HepG2 (cell line): ENCODE results near the gene WSCD1. TPM values are rescaled to one million over a fixed set of nuclear protein-coding genes. Genes with fewer than 3 reads are reported as not detected.

Experiments used
- ATAC-seq: fragments of 200-7000 bp; cut with Tn5 transposase; 3 replicates; pipeline ENCODE4 v1.9.1; 2020; ENCODE audit warnings: mild to moderate bottlenecking, moderate library complexity
- BruUV-seq: library from RNA; stranded (reverse); fragments of 400-500 nt; replicated peaks from 2 replicates; lab custom pipeline; 2021; lab: Mats Ljungman, UMichigan
- CTCF ChIA-PET: fragments of 300-600 bp; formaldehyde crosslinking; extraction: SDS; loops from one replicate; lab custom pipeline; 2021; ENCODE audit warnings: low total read pairs, inconsistent platforms, low intra/inter-chr PET ratio; lab: Yijun Ruan, JAX
- POLR2A ChIA-PET: fragments of 350-600 bp; sonication (Branson Sonifier 250); formaldehyde crosslinking; loops from one replicate; lab custom pipeline; 2020; ENCODE audit warnings: antibody characterized with exemption, inconsistent platforms; lab: Yijun Ruan, JAX
- DNase-seq: peaks from one replicate; pipeline ENCODE4 v3.0.0-alpha.2; 2015; ENCODE audit warnings: low spot score
- FAIRE-seq: peaks from 3 replicates; lab custom pipeline; 2011; peaks lifted over from hg19 to GRCh38; lab: Jason Lieb, UNC
- H2AFZ ChIP-seq: one replicate; pipeline ENCODE4 v1.6.1; 2011; ENCODE audit warnings: low read length, inconsistent platforms
- H3K27ac ChIP-seq: fragments of 300-600 bp; 3 replicates; pipeline ENCODE4 v1.8.0; 2011; ENCODE audit warnings: mixed run types, mild to moderate bottlenecking, mixed read lengths, low read length, inconsistent platforms; ENCODE audit not compliant: insufficient read depth; ENCODE audit errors: extremely low read length
- H3K27me3 ChIP-seq, 2 experiments: fragments of 200-600 bp in 1 of 2; 2 replicates in 1 of 2; 3 replicates in 1 of 2; pipeline versions ENCODE4 v1.6.0 to v1.8.0; 2011; ENCODE audit warnings: low read length in 2 of 2, mild to moderate bottlenecking in 2 of 2, moderate library complexity in 2 of 2, inconsistent platforms in 1 of 2; ENCODE audit not compliant: insufficient read depth in 2 of 2, control insufficient read depth in 1 of 2
- H3K36me3 ChIP-seq, 2 experiments: fragments of 200-600 bp in 1 of 2; replicated peaks in 1 of 2; 2 replicates in 1 of 2; 3 replicates in 1 of 2; pipeline versions ENCODE4 v1.5.1 to v1.8.0; 2011; ENCODE audit warnings: low read length in 2 of 2, inconsistent platforms in 1 of 2; ENCODE audit not compliant: insufficient read depth in 2 of 2, control insufficient read depth in 1 of 2
- H3K4me1 ChIP-seq: 2 replicates; pipeline ENCODE4 v1.5.1; 2012; ENCODE audit warnings: low read length, inconsistent platforms; ENCODE audit not compliant: insufficient read depth
- H3K4me2 ChIP-seq: 2 replicates; pipeline ENCODE4 v1.6.0; 2011; ENCODE audit warnings: low read depth, low read length, inconsistent platforms
- H3K4me3 ChIP-seq, 3 experiments: fragments of 200-600 bp in 1 of 3; sonication (generic), shearing (Covaris generic) in 1 of 3; replicated peaks in 1 of 3; 2 replicates each; pipeline ENCODE4 v1.5.1; 2011 to 2016; ENCODE audit warnings: low read length in 3 of 3, inconsistent platforms in 2 of 3, low read depth in 2 of 3, mild to moderate bottlenecking in 2 of 3, control low read depth in 1 of 3, mixed read lengths in 1 of 3; ENCODE audit not compliant: insufficient read depth in 1 of 3
- H3K79me2 ChIP-seq: one replicate; pipeline ENCODE4 v1.6.1; 2011; ENCODE audit warnings: low read length, inconsistent platforms; ENCODE audit not compliant: insufficient read depth
- H3K9ac ChIP-seq: 2 replicates; pipeline ENCODE4 v1.6.0; 2011; ENCODE audit warnings: mild to moderate bottlenecking, low read depth, low read length, inconsistent platforms; ENCODE audit not compliant: insufficient read depth
- H3K9me3 ChIP-seq: 2 replicates; pipeline ENCODE4 v1.5.1; 2012; ENCODE audit warnings: mild to moderate bottlenecking, low read length
- H4K20me1 ChIP-seq: 2 replicates; pipeline ENCODE4 v1.6.0; 2011; ENCODE audit warnings: inconsistent platforms, mild to moderate bottlenecking, low read length, moderate library complexity; ENCODE audit not compliant: insufficient read depth
- CENPX ChIP-seq: sonication (generic); formaldehyde crosslinking; IDR thresholded peaks from 2 replicates; pipeline ENCODE4 v1.9.0; 2021; ENCODE audit warnings: mild to moderate bottlenecking, missing genetic modification reagents, moderate library complexity
- FOSL2 ChIP-seq: sonication (generic); formaldehyde crosslinking; IDR thresholded peaks from 2 replicates; pipeline ENCODE4 v1.4.0; 2020; ENCODE audit warnings: missing genetic modification reagents
- KDM1A ChIP-seq: IDR thresholded peaks from 2 replicates; pipeline ENCODE4 v1.6.1; 2016; ENCODE audit warnings: missing compliant biosample characterization
- MAX ChIP-seq: IDR thresholded peaks from 2 replicates; pipeline ENCODE4 v1.6.1; 2012; ENCODE audit warnings: inconsistent platforms
- MXI1 ChIP-seq: IDR thresholded peaks from 3 replicates; pipeline ENCODE4 v1.6.1; 2012; ENCODE audit warnings: low read depth, low read length, inconsistent platforms, borderline replicate concordance
- SAP130 ChIP-seq: IDR thresholded peaks from 2 replicates; pipeline ENCODE4 v1.6.1; 2016; ENCODE audit warnings: low read depth
- ZBTB49 ChIP-seq: sonication (generic); formaldehyde crosslinking; IDR thresholded peaks from 2 replicates; pipeline ENCODE4 v1.4.0; 2020; ENCODE audit warnings: missing genetic modification reagents, borderline replicate concordance
- ZNF615 ChIP-seq: sonication (generic); formaldehyde crosslinking; IDR thresholded peaks from 2 replicates; pipeline ENCODE4 v1.5.0; 2020; ENCODE audit warnings: mild to moderate bottlenecking, missing genetic modification reagents, borderline replicate concordance
- WGBS: methylation state at CpG from one replicate; pipeline ENCODE4 v1.1.6; 2017; ENCODE audit warnings: low lambda C conversion rate; 5-methylcytosine and 5-hydroxymethylcytosine counted together
- in situ Hi-C: cut with HindIII; loops from 2 replicates; pipeline ENCODE4 v1.10.0; 2017; ENCODE audit warnings: low pct_unique_long_range_greater_than_20kb; ENCODE audit not compliant: extremely low pct_ligation_motif_present
- intact Hi-C: fragments of 100-400 bp; cut with micrococcal nuclease; formaldehyde crosslinking; loops from one replicate; pipeline ENCODE4 v1.10.0; 2022; ENCODE audit not compliant: unreplicated experiment
- polyA plus RNA-seq, 8 experiments: library from polyadenylated mRNA; depleted of rRNA in 3 of 8; stranded (reverse) in 7 of 8; unstranded in 1 of 8; fragments of >200 nt; fragmentation: Illumina TruSeq in 4 of 8; extraction: Trizol in 4 of 8; gene quantifications; 2 replicates each; pipeline versions ENCODE4 v1.2.1 to v1.2.3, GENCODE V29; 2011 to 2016; ENCODE audit warnings: low read depth in 4 of 8, missing spikeins in 1 of 8, mixed read lengths in 1 of 8; ENCODE audit not compliant: insufficient read depth in 1 of 8
- total RNA-seq, 5 experiments: library from RNA; depleted of rRNA; stranded (reverse); fragments of >200 nt; fragmentation: Illumina TruSeq; extraction: Trizol; gene quantifications; 2 replicates each; pipeline ENCODE4 v1.2.3, GENCODE V29; 2016; ENCODE audit warnings: low read depth in 1 of 5

The WSCD1 gene
- total and polyA plus RNA-seq, 2 of the 13 experiments (the other 11 are each of a cell fraction or from before 2014, with no cell fraction given), result 0.24 to 2.7 TPM

GRCh38 chr17:6110592-6110991 lies 40.4 kb downstream of the WSCD1 start:
- intact Hi-C loops (no loop called here), in situ Hi-C loops (no loop called here)
- Histone ChIP-seq H3K4me3 (no peak overlapping the region), H2AFZ (no peak overlapping the region), H3K4me1 (peaks cover 9% of the 10 kb centered on the region; the same call in 1 of the 2 replicates), H3K9me3 (no peaks in the 10 kb centered on the region), H3K27ac (no peak overlapping the region), H3K4me2 (no peak overlapping the region), H4K20me1 (no peaks in the 10 kb centered on the region), H3K9ac (no peak overlapping the region), H3K36me3 (no peaks in the 10 kb centered on the region), H3K79me2 (no peaks in the 10 kb centered on the region), H3K27me3 (no peaks in the 10 kb centered on the region)
- CTCF ChIA-PET, result no interaction called here
- WGBS, result 25% methylated on average over 6 of the region's 7 CpGs
- ATAC-seq (peak; percentile 41; the same call in 2 of the 3 replicates), FAIRE-seq (no peak), DNase-seq (peak; percentile 20)
- POLR2A ChIA-PET, result no interaction called here
- no TSS peak for BruUV-seq
- TF ChIP-seq ZBTB49 (CRISPR knock-in tag), result no peak
- TF ChIP-seq MXI1, result peak; percentile 19; the same call in 1 of the 3 replicates
- no peak for TF ChIP-seq ZNF615 (CRISPR knock-in tag)
- peak; percentile 61 for TF ChIP-seq FOSL2 (CRISPR knock-in tag)
- TF ChIP-seq MAX, result peak; percentile 49; the same call in 1 of the 2 replicates
- TF ChIP-seq KDM1A, result 0 out of 2 replicates have a peak, but pooled peaks have one; percentile 16
- no peak for TF ChIP-seq CENPX (CRISPR knock-in tag)
- 0 out of 2 replicates have a peak, but pooled peaks have one; percentile 30 for TF ChIP-seq SAP130 (CRISPR knock-in tag)
